Activated CD8-positive, alpha-beta memory T cell treated with anti-CD3 and anti-CD28 coated beads, Interleukin-2, amount 50 U/mL, for 4 hours (primary cell): ENCODE measurements around the gene OSBPL6.

ENCODE experiments used
- DNase-seq: peaks from one replicate; pipeline ENCODE4 v3.0.0-alpha.2; 2020

Gene OSBPL6

GRCh38 chr2:178277741-178278197 is 83.5 kb downstream of the OSBPL6 start:
- DNase-seq = no peak

DNA sequence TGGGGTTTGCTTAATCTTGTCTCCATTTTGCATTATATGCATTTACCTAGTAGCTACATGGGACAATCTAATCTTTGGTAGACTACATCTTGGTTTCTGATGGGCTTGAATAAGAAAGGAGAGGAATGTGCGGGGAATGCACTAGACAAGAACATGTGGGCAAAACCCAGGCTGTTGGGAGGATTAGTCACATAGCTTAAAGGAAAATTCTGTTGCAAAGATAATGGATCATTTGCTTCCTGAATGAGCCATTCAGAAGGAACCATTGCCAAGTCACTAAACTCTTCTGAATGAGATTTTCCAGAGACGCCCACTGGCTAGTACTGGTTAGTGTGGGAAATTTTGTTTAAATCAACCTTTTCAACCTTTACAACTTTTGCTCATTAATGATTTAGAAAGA is 84.8 kb downstream of the OSBPL6 start:
- DNase-seq = no peak

DNA sequence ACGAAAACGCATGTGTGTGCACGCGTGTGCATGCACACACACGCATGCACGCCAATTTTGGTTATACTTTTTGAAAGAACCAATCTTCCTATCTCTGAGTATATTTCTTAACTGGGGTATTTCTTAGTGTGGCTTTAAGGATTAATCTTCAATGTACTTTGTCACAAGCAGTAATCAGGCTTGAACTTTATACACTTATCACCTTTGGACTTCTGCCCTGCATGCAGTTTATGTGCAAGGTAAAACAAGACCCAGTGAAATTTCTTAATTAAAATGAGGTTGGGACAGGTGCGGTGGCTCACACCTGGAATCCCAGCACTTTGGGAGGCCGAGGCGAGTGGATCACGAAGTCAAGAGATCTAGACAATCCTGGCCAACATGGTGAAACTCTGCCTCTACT is 85.3 kb downstream of the OSBPL6 start:
- DNase-seq = no peak

DNA sequence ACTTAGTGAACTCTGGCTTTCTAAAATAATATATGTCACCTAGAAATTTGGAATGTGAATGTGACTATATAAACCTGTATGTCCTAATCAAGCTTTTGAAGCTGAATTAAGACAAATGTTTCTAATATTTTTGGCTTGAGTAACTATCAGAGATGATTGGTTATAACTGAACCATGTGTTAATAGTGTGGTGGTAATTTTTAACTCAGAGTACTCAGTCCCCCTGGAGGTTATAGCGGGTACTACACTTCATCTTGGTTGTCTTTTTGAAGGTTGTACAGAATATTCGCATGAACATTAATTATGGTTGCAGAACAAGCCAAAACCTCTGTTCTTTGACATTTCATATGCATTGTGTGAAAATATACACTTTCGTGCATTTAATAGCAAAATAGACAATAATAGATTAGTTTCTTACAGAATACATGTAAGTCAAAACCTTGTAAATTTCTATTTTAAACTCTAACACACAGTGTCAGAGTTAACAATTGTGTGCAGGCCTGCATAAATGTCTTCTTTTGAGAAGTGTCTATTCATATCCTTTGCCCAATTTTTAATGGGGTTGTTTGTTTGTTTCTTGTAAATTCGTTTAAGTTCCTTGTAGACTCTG is 86.0 kb downstream of the OSBPL6 start:
- peak; percentile 18 for DNase-seq

- no peak for DNase-seq
These were observed 87.9 kb downstream of the OSBPL6 start for GRCh38 chr2:178282075-178282815.

DNA sequence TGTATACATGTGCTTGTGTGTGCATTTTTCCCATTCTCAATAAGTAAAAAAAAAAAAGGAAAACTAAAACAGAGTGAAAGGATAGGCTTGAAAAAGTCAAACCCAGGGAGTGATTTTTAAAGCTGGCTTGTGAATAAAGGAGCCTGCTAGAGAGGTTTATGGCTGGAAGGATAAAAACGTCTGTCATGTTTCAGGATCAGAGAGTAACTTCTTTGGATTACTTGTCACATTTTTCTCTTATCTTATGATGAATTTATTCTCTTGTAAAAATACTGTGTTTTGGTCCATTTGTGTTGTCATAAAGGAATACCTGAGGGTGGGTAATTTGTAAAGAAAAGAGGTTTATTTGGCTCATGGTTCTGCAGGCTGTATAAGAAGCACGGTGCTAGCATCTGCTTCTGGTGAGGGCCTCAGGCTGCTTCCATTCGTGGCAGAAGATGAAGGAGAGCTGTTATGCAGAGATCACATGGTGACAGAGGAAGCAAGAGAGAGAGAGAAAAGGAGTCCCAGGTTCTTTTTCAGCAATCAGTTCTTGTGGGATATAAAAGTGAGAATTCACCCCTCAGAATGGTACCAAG is 89.1 kb downstream of the OSBPL6 start:
- DNase-seq = no peak

- no peak for DNase-seq
These were observed 90.4 kb downstream of the OSBPL6 start for GRCh38 chr2:178284613-178285286.

- DNase-seq = no peak
These were observed 90.9 kb downstream of the OSBPL6 start for GRCh38 chr2:178285287-178285615.

DNA sequence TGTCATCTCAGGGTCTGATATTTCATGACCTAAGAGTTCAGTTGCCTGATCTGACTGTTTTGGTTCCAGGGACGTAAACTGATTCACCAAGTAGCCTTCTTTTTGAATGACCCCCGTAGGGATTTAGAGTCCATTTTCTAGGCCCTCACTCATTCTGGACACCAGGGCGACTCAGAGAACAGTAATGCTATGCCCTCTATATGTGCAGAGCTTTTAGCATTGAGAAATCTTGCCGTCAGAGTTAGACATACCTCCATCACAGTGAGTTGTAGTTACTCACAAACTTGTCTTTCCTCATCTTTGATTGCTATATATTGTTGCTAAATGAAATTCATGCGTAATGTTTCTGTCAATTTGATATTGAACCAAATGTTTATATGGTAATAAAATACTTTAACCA is 92.3 kb downstream of the OSBPL6 start:
- no peak for DNase-seq

DNA sequence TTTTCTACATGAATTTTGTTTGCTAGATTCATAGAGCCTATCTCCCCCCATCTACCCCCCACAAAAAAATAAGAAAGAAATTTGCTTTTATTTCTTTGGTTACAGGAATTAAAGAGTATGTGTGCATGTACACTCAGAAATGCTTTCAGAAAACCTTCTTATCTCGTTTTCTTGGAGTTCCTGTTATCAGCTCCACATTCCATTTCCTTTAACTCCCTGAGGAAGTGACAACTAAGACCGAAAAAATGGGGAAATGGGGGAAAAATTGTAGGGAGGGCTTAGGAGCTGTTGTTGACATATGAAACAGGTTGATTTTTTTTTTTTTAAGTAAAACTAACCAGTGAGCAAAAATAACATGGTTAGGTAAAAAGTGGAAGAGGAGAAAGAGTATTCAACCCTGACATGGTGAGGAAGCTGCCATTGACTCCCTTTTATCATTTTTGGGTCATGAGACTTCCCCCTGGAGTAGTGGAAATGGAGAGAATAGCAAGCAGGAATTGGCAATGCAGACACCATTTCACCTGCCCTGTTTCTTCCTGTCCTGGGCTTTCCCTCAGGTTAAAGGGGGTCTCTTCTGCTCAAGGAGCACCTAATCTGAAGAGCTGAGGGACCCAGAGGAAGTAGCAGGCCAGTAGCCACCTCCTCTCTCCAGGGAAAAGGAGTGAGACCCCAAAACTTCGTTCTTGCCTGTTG is 93.5 kb downstream of the OSBPL6 start:
- DNase-seq = no peak

GRCh38 chr2:178291703-178292102 is 97.4 kb downstream of the OSBPL6 start:
- no peak for DNase-seq

- no peak for DNase-seq
These were observed 98.3 kb downstream of the OSBPL6 start for GRCh38 chr2:178292586-178292985.

DNA sequence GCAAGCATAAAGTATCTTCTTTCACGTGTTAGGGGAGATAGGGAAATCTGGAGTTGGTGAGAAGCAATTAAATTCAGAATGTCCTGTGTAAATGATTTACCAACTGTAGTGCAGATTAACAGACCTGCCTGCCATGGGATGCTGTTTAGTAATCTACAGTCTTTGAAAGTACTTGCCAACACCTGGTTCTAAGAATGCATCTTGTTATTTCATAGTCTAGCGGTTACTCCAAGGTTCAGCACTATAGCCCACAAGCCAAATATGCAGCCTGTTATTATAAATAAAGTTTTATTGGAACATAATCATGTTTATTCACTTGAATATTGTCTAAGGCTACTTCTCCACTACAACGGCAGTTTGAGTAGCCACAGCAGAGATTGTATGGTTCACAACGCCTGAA is 100.8 kb downstream of the OSBPL6 start:
- DNase-seq = no peak

GRCh38 chr2:178295906-178296305 is 101.6 kb downstream of the OSBPL6 start:
- DNase-seq = no peak

DNA sequence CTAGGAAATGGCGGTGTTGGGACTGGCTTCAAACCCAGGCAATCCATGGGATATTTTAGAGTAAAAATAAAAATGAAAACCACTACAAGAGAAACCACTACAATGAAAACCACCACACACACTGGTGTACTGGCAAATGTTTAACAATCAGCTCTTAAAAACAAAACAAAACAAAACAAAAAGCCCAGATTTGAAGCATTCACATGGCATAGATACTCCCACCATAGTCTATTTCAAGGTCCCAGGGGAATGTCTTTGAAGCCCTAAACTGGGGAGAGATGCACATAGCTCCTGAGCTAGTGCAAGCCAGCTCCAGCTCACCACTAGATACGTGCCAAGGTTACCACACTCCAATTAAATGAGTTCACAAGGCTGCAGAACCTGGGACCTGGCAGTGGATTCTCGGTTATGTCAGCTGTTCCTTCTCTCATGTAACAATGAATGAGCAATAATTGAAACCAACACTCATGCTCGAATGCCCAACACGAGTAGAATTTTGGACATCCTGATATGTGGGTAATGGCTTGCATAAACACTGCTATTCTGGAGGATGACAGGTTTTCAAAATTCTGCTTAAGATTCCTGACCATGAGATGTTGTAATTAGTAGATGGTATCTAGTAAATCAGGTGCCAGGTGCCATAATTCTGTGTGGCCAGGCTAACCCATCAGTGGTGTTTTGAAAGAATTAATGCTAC is 102.2 kb downstream of the OSBPL6 start:
- DNase-seq = no peak

- DNase-seq = no peak
These were observed 102.7 kb downstream of the OSBPL6 start for GRCh38 chr2:178297091-178297411.

DNA sequence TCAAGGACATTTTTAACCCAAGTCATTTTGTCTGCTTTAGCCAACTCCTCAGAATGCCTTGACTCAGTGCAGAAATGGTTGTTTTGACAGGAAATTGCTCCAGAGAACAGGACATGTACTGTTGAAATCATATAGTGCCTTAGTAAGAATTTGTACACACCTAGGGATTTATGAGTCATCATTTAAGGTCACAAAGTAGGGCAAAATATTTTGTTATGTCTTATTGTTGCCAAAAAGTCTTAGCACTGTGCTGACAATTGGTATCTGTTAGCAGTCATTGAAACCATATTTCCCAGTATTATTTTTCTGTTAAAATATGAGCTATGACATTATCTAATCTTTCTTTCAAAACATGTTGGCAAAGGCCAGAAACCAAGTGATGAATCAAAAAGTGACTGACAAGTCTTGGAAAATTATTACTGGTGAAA is 104.5 kb downstream of the OSBPL6 start:
- DNase-seq = no peak

DNA sequence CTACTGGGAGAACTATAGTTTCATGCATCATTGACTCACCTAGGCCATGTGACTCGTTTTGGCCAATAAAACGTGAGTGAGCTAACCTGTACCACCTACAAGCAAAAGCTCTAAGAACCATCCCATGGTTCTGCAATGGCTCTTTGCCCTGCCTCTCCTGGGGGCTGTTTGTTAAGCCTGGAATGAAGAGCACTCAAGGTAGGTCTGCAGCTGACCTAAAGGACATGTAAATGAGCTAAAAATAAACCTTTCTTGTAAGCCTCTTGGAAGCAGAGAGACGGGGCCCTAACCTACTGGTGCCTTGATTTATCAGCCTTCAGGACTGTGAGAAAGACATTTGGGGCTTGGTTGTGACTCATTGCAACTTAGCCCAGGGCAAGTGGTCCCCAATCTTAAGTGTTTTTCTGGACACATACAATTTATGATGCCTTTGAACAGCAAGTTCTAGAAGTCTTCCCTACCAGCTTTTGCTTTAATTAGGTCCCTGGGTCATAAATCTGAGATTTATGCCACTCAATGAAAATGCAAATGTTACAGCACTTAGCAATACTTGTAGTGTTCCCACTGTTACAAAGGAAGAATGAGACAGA is 107.4 kb downstream of the OSBPL6 start:
- DNase-seq = no peak

DNA sequence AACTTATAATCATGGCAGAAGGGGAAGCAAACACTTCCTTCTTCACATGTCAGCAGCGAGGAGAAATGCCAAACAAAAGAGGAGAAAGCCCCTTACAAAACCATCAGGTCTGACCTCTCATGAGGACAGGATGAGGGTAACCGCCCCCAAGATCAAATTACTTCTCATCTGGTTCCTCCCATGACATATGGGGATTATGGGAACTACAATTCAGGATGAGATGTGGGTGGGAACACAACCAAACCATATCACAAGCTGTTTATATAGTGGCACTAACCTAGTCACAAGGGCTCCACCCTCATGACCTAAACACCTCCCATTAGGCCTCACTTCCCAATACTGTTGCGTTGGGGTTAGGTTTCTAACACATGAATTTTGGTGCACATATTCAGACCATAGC is 110.0 kb downstream of the OSBPL6 start:
- DNase-seq = no peak

GRCh38 chr2:178306352-178307073 is 112.2 kb downstream of the OSBPL6 start:
- peak; percentile 15 for DNase-seq

DNA sequence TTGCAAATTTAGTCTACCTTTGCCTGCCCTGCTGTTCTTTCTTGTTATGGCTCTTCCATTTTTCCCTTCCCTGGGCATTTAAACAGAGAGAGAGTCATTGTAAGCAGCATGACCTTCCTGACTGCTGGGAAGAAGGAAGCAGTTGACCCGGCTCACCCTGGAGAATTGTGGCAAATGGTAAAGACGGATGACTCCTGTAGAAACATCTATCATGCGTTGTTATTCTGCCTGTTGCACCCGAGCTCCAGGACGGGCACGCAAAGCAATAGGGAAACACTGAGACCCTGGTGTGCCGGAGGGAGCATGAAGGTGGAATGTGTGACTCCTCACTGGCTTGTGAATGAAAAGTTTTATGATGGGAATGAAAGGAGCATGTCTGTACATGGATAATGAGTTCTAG is 113.3 kb downstream of the OSBPL6 start:
- no peak for DNase-seq

- no peak for DNase-seq
These were observed 115.2 kb downstream of the OSBPL6 start for GRCh38 chr2:178309541-178309940.
